Endothelial cell of umbilical vein (primary cell): Measurements from ENCODE around the gene NDUFA5.

Experiments
- FOS ChIP-seq: IDR thresholded peaks from 2 replicates; pipeline ENCODE4 v1.6.1; 2011; ENCODE audit warnings: mild to moderate bottlenecking, low read length, moderate library complexity, borderline replicate concordance; ENCODE audit not compliant: insufficient read depth
- POLR2A ChIP-seq: IDR thresholded peaks from 2 replicates; pipeline ENCODE4 v1.6.1; 2012; ENCODE audit warnings: low read depth, mild to moderate bottlenecking, control low read depth, low read length
- TF ChIP-seq, protein P1 (sequence below): IDR thresholded peaks from 2 replicates; pipeline ENCODE4 v1.6.1; 2011; ENCODE audit not compliant: insufficient read depth, insufficient read length
- TF ChIP-seq, protein P2 (sequence below), 2 donors: IDR thresholded peaks; 1 replicate in 1 of 2; 2 replicates in 1 of 2; pipeline ENCODE4 v1.5.1; 2011; ENCODE audit warnings: low read length in 2 of 2, mild to moderate bottlenecking in 2 of 2, moderate library complexity in 2 of 2, control low read depth in 1 of 2, inconsistent platforms in 1 of 2, low read depth in 1 of 2; ENCODE audit not compliant: insufficient read depth in 1 of 2; ENCODE audit errors: extremely low read depth in 1 of 2

DNA sequence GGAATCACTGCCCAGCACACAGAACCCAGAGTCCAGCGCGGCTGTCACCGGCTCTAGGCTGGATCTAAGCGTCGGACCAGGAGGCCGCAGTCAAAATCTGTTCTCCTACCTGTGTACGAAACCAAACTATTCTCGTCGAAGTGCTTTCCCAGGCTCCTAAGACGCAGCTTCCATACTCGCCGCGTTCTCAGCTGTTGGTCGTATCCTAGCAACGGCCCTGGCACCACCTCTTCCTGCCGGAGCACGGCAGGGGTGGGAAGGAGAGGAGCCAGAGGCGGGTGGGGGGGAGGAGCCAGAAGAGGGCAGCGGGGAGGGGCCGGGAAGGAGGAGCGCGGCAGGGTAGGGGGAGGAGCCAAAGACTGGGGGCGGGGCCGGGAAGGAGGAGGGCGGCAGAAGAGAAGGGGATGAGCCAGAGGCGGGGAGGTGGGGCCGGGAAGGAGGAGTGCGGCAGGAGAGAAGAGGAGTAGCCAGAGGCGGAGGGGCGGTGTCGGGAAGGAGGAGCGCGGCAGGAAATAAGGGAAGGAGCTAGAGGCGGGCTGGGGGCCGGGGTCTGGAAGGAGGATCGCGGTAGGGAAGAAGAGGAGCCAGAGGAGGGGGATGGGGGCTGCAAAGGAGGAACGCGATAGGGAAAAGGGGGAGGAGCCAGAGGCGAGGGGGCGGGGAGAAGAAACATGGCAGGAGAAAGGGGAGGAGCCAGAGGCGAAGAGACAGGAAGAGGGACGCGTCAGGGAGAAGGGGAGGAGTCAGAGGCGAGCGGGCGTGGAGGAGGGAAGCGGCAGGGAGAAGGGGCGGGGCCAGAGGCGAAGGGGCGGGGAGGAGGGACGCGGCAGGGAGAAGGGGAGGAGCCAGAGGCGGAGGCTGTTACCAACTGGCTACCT, 23.0 kb downstream of the NDUFA5 start, which contains the start of gene IQUB:
- TF ChIP-seq, protein P1, sequence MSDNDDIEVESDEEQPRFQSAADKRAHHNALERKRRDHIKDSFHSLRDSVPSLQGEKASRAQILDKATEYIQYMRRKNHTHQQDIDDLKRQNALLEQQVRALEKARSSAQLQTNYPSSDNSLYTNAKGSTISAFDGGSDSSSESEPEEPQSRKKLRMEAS, result no peak
- TF ChIP-seq POLR2A, result no peak
- TF ChIP-seq, protein P2, sequence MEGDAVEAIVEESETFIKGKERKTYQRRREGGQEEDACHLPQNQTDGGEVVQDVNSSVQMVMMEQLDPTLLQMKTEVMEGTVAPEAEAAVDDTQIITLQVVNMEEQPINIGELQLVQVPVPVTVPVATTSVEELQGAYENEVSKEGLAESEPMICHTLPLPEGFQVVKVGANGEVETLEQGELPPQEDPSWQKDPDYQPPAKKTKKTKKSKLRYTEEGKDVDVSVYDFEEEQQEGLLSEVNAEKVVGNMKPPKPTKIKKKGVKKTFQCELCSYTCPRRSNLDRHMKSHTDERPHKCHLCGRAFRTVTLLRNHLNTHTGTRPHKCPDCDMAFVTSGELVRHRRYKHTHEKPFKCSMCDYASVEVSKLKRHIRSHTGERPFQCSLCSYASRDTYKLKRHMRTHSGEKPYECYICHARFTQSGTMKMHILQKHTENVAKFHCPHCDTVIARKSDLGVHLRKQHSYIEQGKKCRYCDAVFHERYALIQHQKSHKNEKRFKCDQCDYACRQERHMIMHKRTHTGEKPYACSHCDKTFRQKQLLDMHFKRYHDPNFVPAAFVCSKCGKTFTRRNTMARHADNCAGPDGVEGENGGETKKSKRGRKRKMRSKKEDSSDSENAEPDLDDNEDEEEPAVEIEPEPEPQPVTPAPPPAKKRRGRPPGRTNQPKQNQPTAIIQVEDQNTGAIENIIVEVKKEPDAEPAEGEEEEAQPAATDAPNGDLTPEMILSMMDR (IDR thresholded peaks at IDR 0.05; ENCODE audit: extremely low read depth in 1 of 2, insufficient read depth in 1 of 2, low read depth in 1 of 2, low read length in 2 of 2), result no peak
- TF ChIP-seq FOS, result no peak
